Muscle of arm (tissue), 12 donors: ENCODE results near the gene ERC1. TPM values are rescaled to one million over a fixed set of nuclear protein-coding genes. Genes with fewer than 3 reads are reported as not detected.
A peak's percentile ranks its signal among the peaks of the same experiment; 100 is the strongest.

ENCODE experiments used
- DNase-seq: peaks from one replicate; pipeline ENCODE4 v3.0.0-alpha.2; 2013
- polyA plus RNA-seq, 12 donors: library from polyadenylated mRNA; unstranded; fragments of 120-200 nt; gene quantifications; one replicate each; pipeline ENCODE4 v1.2.1, GENCODE V29; 2013; ENCODE audit not compliant: insufficient read length in 12 of 12

Gene ERC1
- polyA plus RNA-seq, 12 donors: 23.3 to 33.2 (median 25.5) TPM; not detected in 1

- peak; percentile 35 for DNase-seq
These were observed 483.1 kb downstream of the ERC1 start for GRCh38 chr12:1474041-1474573.

GRCh38 chr12:1474574-1475153, 483.6 kb downstream of the ERC1 start:
- peak; percentile 73 for DNase-seq

DNA sequence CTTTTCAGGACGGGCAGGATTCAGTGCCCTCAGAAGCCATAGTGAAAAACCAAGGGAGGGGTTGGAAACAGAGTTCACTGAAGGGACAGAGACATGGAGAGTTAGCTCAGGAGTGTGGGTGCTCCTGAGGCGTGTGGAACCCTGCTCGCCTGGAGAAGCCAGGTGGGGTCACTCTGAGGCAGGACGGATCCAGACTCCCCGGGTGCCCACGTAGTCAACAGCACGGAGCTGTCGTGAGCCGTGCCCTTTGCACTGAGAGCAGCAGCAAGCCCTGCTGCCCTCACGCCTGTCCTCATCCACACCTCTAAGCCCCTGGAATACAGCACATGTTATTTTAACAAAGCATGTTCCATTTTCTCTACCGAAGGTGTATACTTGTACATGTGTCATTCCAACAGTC, 488.6 kb downstream of the ERC1 start:
- no peak for DNase-seq

GRCh38 chr12:1481326-1481725, 490.3 kb downstream of the ERC1 start:
- DNase-seq: no peak

DNA sequence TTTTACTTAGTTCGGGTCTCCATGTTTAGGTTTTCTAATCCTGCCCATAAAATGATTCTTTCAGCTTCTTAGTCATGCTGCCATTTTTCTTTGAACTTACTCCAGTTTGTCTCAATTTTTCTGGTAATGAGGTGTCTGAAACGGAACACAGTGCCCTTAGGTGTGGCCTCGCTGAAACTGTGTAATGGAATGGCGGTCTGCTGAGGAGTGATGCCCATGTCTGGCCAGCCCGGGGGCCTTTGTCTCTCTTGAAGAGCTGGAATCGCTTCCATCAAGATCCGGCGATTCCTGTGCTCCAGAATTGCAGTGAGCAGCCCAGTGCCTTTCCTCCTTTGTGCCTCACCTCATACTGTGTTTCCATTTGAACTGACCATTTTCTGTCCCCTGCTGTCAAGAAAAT, 490.9 kb downstream of the ERC1 start:
- no peak for DNase-seq

- DNase-seq: no peak
These were observed 497.9 kb downstream of the ERC1 start for GRCh38 chr12:1488908-1489381.

DNA sequence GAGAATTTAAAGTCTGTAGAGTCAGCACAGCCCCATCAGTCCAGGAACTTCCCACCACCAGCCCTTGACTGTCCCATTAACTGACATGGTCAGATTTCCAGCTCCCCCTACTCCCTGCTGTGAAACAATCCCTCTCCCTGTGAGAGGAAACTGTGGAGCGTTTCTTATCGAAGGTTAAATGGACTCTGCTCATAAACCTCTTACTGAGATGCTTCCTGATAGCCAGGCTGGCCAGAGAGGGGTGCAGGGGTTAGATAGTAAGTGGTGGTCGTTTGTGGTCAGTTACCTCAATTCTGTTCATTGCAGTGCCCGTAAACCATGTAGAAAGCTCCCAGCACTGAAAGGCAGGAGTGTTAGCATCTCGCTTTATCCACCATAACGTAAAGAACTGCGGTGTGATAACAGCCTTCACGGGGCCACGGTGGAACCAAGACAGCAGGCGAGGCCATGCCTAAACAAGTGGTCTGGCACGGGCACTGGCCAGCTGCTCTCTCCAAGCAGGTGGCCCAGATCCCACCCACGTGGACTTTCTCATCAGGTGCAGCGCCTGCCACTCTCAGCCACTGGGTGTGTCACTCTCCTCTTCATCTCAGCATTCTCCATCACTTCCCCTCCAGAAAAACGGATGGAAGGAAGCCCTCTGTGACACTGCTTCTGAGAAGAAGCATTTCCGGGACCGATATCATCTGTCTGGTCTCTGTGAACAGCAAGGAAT, 501.1 kb downstream of the ERC1 start:
- DNase-seq: no peak

- DNase-seq: no peak
These were observed 502.9 kb downstream of the ERC1 start for GRCh38 chr12:1493781-1494565.

DNA sequence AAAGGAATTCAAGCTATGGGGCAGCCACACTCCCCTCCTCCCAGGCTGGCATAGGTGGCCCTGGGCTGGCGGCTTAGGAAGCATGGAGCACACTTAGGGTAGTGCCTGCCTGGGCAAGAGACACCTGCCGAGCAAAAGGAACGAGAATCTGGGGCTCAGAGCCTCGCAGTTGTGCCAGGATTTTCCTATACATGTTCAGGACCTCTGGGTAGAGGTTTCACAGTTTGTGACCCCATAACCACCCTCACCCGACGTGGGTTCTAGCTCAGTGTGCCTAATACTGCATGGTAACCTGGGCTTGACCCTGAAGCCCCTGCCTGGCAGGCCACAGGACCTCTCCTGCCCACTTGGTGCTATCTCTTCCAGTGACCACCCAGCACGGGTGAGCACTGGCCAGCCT, 503.8 kb downstream of the ERC1 start:
- DNase-seq: no peak

- no peak for DNase-seq
These were observed 505.3 kb downstream of the ERC1 start for GRCh38 chr12:1496162-1496900.

- DNase-seq: no peak
These were observed 506.1 kb downstream of the ERC1 start for GRCh38 chr12:1497161-1497560.

- no peak for DNase-seq
These were observed 507.2 kb downstream of the ERC1 start for GRCh38 chr12:1498199-1498740.

DNA sequence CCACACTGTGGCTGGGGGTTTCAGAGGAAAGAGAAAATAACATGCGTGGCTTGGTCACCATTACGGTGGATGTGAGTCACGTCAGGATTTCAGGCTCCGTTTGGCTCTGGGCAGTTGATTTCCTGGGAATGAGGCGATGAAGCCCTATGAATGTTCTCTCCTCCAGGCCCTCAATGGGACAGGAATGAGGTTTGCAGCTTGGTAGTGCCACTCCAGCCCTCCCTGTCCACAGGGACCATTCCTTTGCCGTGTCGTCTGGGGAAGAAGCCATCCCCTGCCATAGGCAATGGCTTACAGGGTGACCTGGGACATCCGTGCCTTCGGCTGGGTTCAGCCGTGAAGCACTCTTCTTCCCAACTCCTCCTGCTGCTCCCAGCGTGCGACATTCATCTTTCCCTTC, 508.3 kb downstream of the ERC1 start:
- no peak for DNase-seq

- no peak for DNase-seq
These were observed 509.2 kb downstream of the ERC1 start for GRCh38 chr12:1500095-1500801.

DNA sequence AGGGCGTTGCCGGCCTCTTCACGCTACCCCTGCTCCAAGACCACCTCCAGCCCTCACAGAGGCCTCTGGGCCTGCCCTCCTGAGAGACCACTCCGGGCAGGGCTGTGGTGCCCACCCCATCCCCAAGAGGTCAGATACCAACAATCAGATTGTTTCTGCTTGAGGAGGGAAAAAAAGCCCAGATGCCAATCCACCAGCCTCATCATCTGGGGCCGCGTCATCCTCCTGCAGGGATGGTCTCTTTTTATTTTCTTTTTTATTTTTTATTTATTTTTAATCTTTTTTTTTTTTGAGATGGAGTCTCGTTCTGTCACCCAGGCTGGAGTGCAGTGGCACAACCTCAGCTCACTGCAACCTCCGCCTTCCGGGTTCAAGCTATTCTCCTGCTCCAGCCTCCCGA, 510.0 kb downstream of the ERC1 start:
- no peak for DNase-seq

- no peak for DNase-seq
These were observed 510.8 kb downstream of the ERC1 start for GRCh38 chr12:1501695-1502378.

DNA sequence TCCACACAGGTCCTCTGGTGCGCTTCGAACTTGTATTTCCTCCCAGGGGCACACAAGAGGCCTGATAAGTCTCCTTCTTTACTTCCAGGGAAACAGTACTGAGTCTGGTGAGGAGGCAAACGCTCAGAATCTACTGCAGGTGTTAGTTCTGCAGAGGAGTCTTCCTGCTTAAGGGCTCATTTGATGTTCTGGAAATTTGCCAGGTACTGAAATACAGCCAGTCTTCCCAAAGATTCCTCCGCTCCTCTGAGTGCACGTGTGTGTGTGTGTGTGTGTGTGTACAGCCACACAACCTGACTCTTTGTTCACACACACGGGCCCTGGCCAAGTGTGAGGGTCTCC, 511.3 kb downstream of the ERC1 start:
- DNase-seq: peak; percentile 90

- no peak for DNase-seq
These were observed 511.8 kb downstream of the ERC1 start for GRCh38 chr12:1502831-1503230.

DNA sequence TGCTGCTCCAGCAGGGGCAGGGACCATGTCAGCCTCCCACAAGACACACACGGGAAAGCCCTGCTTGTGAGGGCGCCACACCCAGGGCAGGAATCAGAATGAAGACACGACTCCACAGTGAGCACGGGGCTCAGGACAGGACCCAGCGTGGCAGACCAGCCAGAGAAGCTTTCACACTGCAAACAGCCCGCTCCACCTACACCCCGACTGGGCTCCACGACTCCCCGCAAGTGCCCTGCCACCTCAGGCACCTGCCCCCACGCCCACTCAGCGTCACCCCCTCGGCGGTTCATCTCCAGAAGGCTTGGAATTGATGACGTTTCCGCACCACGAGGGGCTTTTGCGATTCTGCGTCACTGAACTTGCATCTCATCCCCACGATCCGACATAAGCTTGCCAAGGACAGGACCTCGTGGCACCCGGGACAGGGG, 512.3 kb downstream of the ERC1 start:
- DNase-seq: no peak

GRCh38 chr12:1504304-1504894, 513.4 kb downstream of the ERC1 start:
- no peak for DNase-seq
